Activated CD4-positive, alpha-beta T cell treated with anti-CD3 and anti-CD28 coated beads, Interleukin-2, amount 10 ng/mL, durations not matched to agents 7 days and 5 days (primary cell): ENCODE results near the gene CCL4. TPM values are rescaled to one million over a fixed set of nuclear protein-coding genes. Genes with fewer than 3 reads are reported as not detected.
A peak's percentile ranks its signal among the peaks of the same experiment; 100 is the strongest.
"Not testable (repeated sequence)": the region's sequence is repeated elsewhere in the genome, so short reads cannot be mapped to it uniquely, and the experiment has no call there.

ENCODE experiments used
- CTCF ChIA-PET: fragments of 350-600 bp; sonication (Branson Sonifier 250); formaldehyde crosslinking; loops from one replicate; lab custom pipeline; 2021; ENCODE audit warnings: antibody characterized with exemption; lab: Charles Lee
- POLR2A ChIA-PET: fragments of 350-600 bp; sonication (Branson Sonifier 250); formaldehyde crosslinking; loops from one replicate; lab custom pipeline; 2021; ENCODE audit warnings: antibody characterized with exemption; lab: Charles Lee
- DNase-seq: peaks from one replicate; pipeline ENCODE4 v3.0.0-alpha.2; 2020
- H3K27ac Mint-ChIP-seq: one replicate; pipeline ENCODE4 v1.8.0; 2021; ENCODE audit warnings: mild to moderate bottlenecking, moderate library complexity, mixed read lengths
- H3K27me3 Mint-ChIP-seq: one replicate; pipeline ENCODE4 v1.8.0; 2021; ENCODE audit warnings: mixed read lengths
- H3K36me3 Mint-ChIP-seq: one replicate; pipeline ENCODE4 v1.8.0; 2021; ENCODE audit warnings: low read depth, mixed read lengths
- H3K4me1 Mint-ChIP-seq: one replicate; pipeline ENCODE4 v1.8.0; 2021; ENCODE audit warnings: mixed read lengths
- H3K4me3 Mint-ChIP-seq: one replicate; pipeline ENCODE4 v1.8.0; 2021; ENCODE audit warnings: mild to moderate bottlenecking, moderate library complexity, mixed read lengths
- H3K9me3 Mint-ChIP-seq: one replicate; pipeline ENCODE4 v1.8.0; 2021; ENCODE audit warnings: mixed read lengths
- total RNA-seq, 2 experiments: library from RNA; stranded (reverse); gene quantifications; one replicate each; pipeline ENCODE4 v1.2.3, GENCODE V29; 2021

CCL4 gene
- total RNA-seq, 2 experiments from 2014 or later, result 2.8 to 3.9 TPM

DNA sequence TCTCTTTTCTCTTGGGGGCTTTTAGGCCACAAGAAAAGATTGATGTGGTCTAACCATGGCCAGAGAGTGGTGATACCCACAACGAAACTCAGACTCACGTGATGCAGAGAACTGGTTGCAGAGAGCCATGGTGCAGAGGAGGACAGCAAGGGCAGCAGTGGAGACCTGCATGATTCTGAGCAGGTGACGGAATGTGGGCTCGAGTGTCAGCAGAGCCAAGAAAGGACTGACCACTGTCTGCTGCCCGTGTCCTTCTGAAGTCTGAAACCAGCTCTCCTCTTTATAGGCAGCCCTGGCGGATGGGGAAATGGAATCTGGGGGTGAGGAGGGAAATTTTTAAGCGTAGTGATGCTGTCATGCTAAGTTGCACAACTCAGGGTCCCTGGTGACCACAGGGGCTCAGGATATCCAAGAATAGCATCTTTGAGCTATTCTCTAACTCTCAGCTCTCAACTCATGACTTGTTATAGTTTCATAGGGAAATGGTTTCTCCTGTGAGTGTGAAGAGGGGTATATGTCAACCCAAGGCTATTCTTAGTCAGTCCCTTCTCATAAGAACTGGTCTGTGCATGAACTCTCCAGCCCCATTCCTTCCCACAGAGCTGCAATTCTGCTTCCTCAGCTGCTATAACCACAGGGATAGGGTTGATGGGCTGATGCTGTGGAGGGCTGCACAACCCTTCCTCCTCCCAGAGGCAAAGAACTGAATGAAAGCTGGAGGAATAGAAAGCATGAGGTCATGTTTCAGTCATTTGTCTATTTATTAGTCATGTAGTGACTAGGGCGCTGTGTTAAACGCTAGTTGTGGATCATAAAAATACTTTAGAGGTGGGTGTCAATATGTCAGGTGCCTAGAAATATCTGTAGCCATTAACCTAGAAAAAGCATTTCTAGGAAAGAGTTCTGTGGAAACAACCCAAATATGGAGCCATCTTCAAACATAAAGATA lies 13.5 kb upstream of the CCL4 start, which contains the start of gene CCL3:
Gene CCL3, minus strand, starts transcription at position 256 of the 949 bp plus-strand sequence. Its CDS starts 85 bp downstream, at position 171.
- CTCF ChIA-PET, result interaction anchor here (0.6 to 1.7 kb wide), 5 partner anchors 16 to 199 kb away, joined by 3 to 5 read pairs (median 4); no protein-coding TSS in a partner anchor
- Mint-ChIP-seq H3K9me3 (no peaks in the 10 kb centered on the region), H3K27me3 (peaks cover 22% of the 10 kb centered on the region), H3K36me3 (no peaks in the 10 kb centered on the region), H3K4me1 (peaks cover 28% of the 10 kb centered on the region), H3K4me3 (no peak within 1 kb of the TSS), H3K27ac (peak within 1 kb of the TSS; percentile 4)
- POLR2A ChIA-PET, result no interaction called here
- no peak for DNase-seq

GRCh38 chr17:36092230-36092629 lies 11.4 kb upstream of the CCL4 start:
- POLR2A ChIA-PET, result no interaction called here
- no peaks in the 10 kb centered on the region for H3K36me3 Mint-ChIP-seq
- H3K4me3 Mint-ChIP-seq, result no peak overlapping the region
- no peak overlapping the region for H3K27ac Mint-ChIP-seq
- no peaks in the 10 kb centered on the region for H3K9me3 Mint-ChIP-seq
- peaks cover 22% of the 10 kb centered on the region for H3K4me1 Mint-ChIP-seq
- peaks cover 23% of the 10 kb centered on the region for H3K27me3 Mint-ChIP-seq
- CTCF ChIA-PET, result interaction anchor here (1.2 kb wide), 1 partner anchor 14 kb away, joined by 3 read pairs; no protein-coding TSS in a partner anchor
- no peak for DNase-seq

DNA sequence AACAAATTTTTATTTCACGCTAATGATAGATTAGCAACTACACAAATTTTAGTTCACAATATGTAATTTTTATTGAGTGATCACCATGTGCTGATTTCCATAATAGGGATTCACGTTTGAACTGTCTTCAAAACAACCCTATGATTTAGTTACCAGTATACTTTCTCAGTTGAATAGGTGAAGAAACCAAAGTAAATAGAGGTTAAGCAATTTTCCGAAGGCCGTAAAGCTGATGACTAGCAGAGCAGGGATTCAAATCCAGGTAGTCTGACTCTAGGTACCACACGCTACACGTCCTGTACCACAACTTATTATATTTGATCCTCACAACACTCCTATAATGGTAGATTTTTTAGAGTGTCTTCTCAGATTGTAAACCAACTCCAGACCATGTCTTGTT lies 10.9 kb upstream of the CCL4 start:
- CTCF ChIA-PET, DNase-seq, H3K9me3 Mint-ChIP-seq, H3K36me3 Mint-ChIP-seq, POLR2A ChIA-PET, H3K27ac Mint-ChIP-seq, H3K4me3 Mint-ChIP-seq: not testable (repeated sequence)
- Mint-ChIP-seq H3K27me3 (peaks cover 22% of the 10 kb centered on the region), H3K4me1 (peaks cover 22% of the 10 kb centered on the region)

DNA sequence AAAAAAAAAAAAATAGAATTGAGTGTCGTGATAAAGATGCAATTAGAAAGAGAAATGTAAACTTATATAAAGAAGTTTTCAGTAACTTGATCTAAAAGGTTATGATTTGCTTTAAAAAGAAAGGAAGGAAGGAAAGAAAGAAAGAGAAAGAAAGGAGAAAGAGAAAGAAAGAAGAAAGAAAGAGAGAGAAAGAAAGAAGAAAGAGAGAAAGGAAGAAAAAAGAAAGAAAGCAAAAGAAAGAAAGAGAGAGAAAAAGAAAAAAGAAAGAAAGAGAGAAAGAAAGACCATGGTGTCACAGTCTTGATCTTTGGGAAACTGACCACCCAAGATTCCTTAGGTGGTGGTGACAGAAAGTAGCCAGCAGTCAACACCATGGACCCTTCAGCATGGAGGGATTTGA lies 9.4 kb upstream of the CCL4 start:
- Mint-ChIP-seq H3K4me3 (no peak overlapping the region), H3K9me3 (no peaks in the 10 kb centered on the region), H3K36me3 (no peaks in the 10 kb centered on the region), H3K4me1 (peaks cover 22% of the 10 kb centered on the region), H3K27ac (no peak overlapping the region), H3K27me3 (peaks cover 23% of the 10 kb centered on the region)
- ChIA-PET CTCF (no interaction called here), POLR2A (no interaction called here)
- no peak for DNase-seq

GRCh38 chr17:36094746-36095145 lies 8.9 kb upstream of the CCL4 start:
- ChIA-PET POLR2A (no interaction called here), CTCF (no interaction called here)
- no peaks in the 10 kb centered on the region for H3K36me3 Mint-ChIP-seq
- no peak overlapping the region for H3K4me3 Mint-ChIP-seq
- peaks cover 28% of the 10 kb centered on the region for H3K27me3 Mint-ChIP-seq
- H3K9me3 Mint-ChIP-seq, result no peaks in the 10 kb centered on the region
- H3K4me1 Mint-ChIP-seq, result peaks cover 20% of the 10 kb centered on the region
- DNase-seq, result no peak
- no peak overlapping the region for H3K27ac Mint-ChIP-seq

DNA sequence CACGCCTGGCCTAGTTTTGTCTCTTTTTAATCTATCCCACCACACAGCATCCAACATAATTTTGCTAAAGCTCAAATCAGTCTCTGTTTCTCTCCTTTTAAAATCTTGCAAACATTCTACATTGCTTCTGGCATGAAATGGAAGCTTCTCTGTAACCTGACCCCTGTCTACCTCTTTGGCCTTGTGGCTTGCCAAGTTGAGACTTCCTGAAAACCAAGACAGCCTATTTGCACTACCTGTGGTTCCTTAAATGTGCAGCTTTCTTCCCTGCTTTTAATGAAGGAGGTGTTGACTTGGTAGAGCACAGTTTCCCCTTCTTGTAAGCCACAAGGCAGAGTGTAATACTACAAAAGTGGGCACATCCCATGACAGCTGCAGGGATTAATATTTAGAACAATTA lies 7.6 kb upstream of the CCL4 start:
- H3K36me3 Mint-ChIP-seq, result no peaks in the 10 kb centered on the region
- peaks cover 25% of the 10 kb centered on the region for H3K27me3 Mint-ChIP-seq
- no peaks in the 10 kb centered on the region for H3K9me3 Mint-ChIP-seq
- POLR2A ChIA-PET, result no interaction called here
- H3K27ac Mint-ChIP-seq, result no peak overlapping the region
- H3K4me3 Mint-ChIP-seq, result no peak overlapping the region
- CTCF ChIA-PET, result interaction anchor here (0.6 kb wide), 1 partner anchor 158 kb away, joined by 3 read pairs; no protein-coding TSS in a partner anchor
- DNase-seq, result no peak
- H3K4me1 Mint-ChIP-seq, result peaks cover 11% of the 10 kb centered on the region

- H3K4me1 Mint-ChIP-seq, POLR2A ChIA-PET, H3K27ac Mint-ChIP-seq: not testable (repeated sequence)
Measured at GRCh38 chr17:36099004-36099403, 4.6 kb upstream of the CCL4 start.

GRCh38 chr17:36104246-36104645 lies 619 bp downstream of the CCL4 start:
- H3K9me3 Mint-ChIP-seq, H3K4me3 Mint-ChIP-seq, CTCF ChIA-PET, H3K36me3 Mint-ChIP-seq, H3K27ac Mint-ChIP-seq, H3K4me1 Mint-ChIP-seq, POLR2A ChIA-PET, DNase-seq: not testable (repeated sequence)
- H3K27me3 Mint-ChIP-seq, result peaks cover 24% of the 10 kb centered on the region

More at GRCh38 chr17:36099004-36099403, 4.6 kb upstream of the CCL4 start:
- H3K9me3 Mint-ChIP-seq, H3K4me3 Mint-ChIP-seq, DNase-seq, H3K36me3 Mint-ChIP-seq: not testable (repeated sequence)
- CTCF ChIA-PET, result interaction anchor here (0.6 kb wide), 1 partner anchor 233 kb away, joined by 3 read pairs; no protein-coding TSS in a partner anchor
- H3K27me3 Mint-ChIP-seq, result peaks cover 20% of the 10 kb centered on the region

DNA sequence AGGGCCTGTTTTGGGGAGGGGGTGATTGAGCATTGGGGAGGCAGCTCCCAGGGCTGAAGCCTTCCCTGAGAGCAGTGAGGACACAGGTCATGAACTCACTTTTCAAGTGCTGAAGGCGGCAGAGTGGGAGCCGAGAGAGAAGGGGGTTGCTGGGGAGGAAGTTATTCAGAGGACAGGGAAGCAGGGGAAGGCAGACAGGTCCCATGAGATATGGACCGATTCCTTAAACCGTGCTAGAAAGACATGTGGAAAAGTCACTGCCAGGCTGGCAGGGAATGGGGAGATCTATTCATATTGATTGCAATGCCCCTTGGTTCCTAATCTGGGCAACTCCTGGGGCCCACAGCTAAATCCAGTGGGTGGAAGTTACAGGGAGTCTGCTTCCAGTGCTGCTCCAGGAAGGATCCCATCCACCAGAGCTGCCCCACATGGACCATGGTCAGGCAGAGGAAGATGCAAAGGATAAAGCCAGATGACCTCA lies 1.1 kb downstream of the CCL4 start:
- POLR2A ChIA-PET, result no interaction called here

DNA sequence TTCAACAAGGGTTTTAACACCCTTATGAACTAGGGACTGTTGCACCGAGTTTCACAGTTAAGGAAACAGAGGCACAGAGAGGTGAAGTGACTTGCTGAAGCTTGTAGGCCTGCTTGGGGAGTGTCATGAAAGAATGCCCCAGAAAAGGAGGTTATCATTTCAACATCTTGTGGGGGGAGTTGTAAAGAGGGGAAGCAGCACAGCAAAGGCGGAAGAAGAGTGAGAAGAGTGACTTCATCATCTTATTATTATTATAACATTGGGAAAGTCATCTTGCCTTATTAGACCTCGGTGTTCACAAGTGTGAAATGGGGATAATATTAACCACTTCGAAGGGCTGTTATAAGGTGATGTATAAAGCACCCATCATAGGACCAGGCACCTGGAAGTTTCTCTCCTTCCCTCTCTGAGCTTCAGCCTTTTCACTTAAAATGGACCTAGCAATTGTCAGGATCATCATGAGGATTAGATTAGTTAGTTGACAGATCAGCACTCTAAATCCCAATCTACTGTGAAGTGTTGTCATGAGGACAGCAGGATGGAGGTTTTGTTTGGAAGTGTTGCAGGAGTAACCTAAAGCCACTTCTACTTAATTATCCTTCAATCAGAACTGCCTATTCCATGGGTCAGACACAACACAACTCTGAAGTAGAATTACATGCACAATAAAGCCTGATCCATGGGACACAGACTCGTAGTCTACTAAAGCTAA lies 2.3 kb downstream of the CCL4 start:
- no peak overlapping the region for H3K27ac Mint-ChIP-seq
- DNase-seq, result no peak
- H3K4me3 Mint-ChIP-seq, result no peak overlapping the region
- CTCF ChIA-PET, result interaction anchor here (1.4 kb wide), 1 partner anchor 131 kb away, joined by 3 read pairs; no protein-coding TSS in a partner anchor
- no peaks in the 10 kb centered on the region for H3K9me3 Mint-ChIP-seq
- POLR2A ChIA-PET, result interaction anchor here (0.7 kb wide), 1 partner anchor 597 kb away, joined by 3 read pairs; no protein-coding TSS in a partner anchor
- H3K4me1 Mint-ChIP-seq, result peaks cover 1% of the 10 kb centered on the region
- H3K27me3 Mint-ChIP-seq, result peaks cover 20% of the 10 kb centered on the region
- no peaks in the 10 kb centered on the region for H3K36me3 Mint-ChIP-seq

More for the DNA sequence above, 1.1 kb downstream of the CCL4 start:
- Mint-ChIP-seq H3K27ac (no peak overlapping the region), H3K36me3 (no peaks in the 10 kb centered on the region), H3K4me1 (peaks cover 1% of the 10 kb centered on the region), H3K4me3 (no peak overlapping the region), H3K27me3 (peaks cover 20% of the 10 kb centered on the region), H3K9me3 (no peaks in the 10 kb centered on the region)
- CTCF ChIA-PET, result no interaction called here
- no peak for DNase-seq

DNA sequence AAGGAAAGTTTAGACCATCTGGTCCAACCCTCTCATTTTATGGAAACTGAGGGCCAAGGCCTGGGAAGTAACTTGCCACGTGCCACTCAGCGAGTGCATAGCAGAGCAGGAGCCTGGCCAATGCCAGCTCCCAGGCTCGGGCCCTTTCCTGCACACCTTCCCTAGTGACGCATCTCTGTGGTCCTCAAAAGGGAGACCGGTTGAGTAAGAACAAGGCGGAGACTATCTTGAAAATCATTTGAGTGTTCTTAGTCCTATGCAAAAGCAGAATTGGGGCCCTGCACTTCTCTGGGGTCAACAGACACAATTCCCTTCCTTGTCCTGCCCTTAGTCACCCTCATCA lies 2.8 kb downstream of the CCL4 start:
- H3K36me3 Mint-ChIP-seq, result no peaks in the 10 kb centered on the region
- no peak overlapping the region for H3K27ac Mint-ChIP-seq
- no peak overlapping the region for H3K4me3 Mint-ChIP-seq
- POLR2A ChIA-PET, result interaction anchor here (0.7 kb wide), 1 partner anchor 597 kb away, joined by 3 read pairs; no protein-coding TSS in a partner anchor
- peaks cover 20% of the 10 kb centered on the region for H3K27me3 Mint-ChIP-seq
- CTCF ChIA-PET, result interaction anchor here (1.4 kb wide), 1 partner anchor 131 kb away, joined by 3 read pairs; no protein-coding TSS in a partner anchor
- H3K9me3 Mint-ChIP-seq, result no peaks in the 10 kb centered on the region
- no peak for DNase-seq
- H3K4me1 Mint-ChIP-seq, result peaks cover 1% of the 10 kb centered on the region

DNA sequence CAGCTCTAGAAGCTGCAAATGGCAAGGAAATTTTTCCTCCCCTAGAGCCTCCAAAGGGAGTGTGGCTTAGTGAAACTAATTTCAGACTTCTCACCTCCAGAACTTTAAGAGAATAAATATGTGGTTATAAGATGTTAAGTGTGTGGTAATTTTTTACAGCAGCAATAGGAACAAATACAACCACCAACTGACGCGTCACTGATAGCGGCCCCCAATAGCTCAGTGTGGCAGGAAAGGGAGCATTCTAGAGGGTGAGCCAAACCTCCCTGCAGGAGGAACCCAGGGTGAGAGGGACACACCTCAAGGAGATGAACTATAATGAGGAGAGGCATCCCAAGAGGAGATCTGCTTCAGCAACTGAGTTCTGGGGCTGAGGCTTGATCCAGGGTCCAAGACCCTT lies 4.0 kb downstream of the CCL4 start:
- Mint-ChIP-seq H3K4me3 (no peak overlapping the region), H3K4me1 (peaks cover 1% of the 10 kb centered on the region)

More for the DNA sequence above, 4.0 kb downstream of the CCL4 start:
- Mint-ChIP-seq H3K36me3 (no peaks in the 10 kb centered on the region), H3K27ac (no peak overlapping the region), H3K27me3 (peaks cover 19% of the 10 kb centered on the region), H3K9me3 (peaks cover 4% of the 10 kb centered on the region)
- POLR2A ChIA-PET, result no interaction called here
- CTCF ChIA-PET, result interaction anchor here (1.5 kb wide), 1 partner anchor 11 kb away, joined by 3 read pairs; no protein-coding TSS in a partner anchor
- no peak for DNase-seq
